D721Med (cell line): ENCODE measurements around the gene NEK9.

ENCODE experiments used
- DNase-seq: peaks from one replicate; pipeline ENCODE4 v3.0.0; 2011; ENCODE audit warnings: low spot score; ENCODE audit not compliant: insufficient read length
- FAIRE-seq: peaks from 2 replicates; lab custom pipeline; 2011; peaks lifted over from hg19 to GRCh38; lab: Jason Lieb, UNC
- CTCF ChIP-seq: IDR thresholded peaks from 2 replicates; pipeline ENCODE4 v1.5.1; 2012; ENCODE audit warnings: mild to moderate bottlenecking, control low read depth; ENCODE audit not compliant: insufficient read depth; ENCODE audit errors: missing control alignments

Gene NEK9

GRCh38 chr14:75094896-75095295, 32.0 kb downstream of the NEK9 start:
- FAIRE-seq: no peak
- TF ChIP-seq CTCF: no peak
- no peak for DNase-seq

GRCh38 chr14:75092698-75093097, 34.1 kb downstream of the NEK9 start:
- no peak for TF ChIP-seq CTCF
- FAIRE-seq: no peak
- no peak for DNase-seq

- DNase-seq: no peak
- FAIRE-seq: no peak
- TF ChIP-seq CTCF: no peak
These were observed 35.6 kb downstream of the NEK9 start for GRCh38 chr14:75091251-75091650.

- DNase-seq (no peak), FAIRE-seq (no peak)
- TF ChIP-seq CTCF: no peak
These were observed 36.5 kb downstream of the NEK9 start for GRCh38 chr14:75090353-75090752.

DNA sequence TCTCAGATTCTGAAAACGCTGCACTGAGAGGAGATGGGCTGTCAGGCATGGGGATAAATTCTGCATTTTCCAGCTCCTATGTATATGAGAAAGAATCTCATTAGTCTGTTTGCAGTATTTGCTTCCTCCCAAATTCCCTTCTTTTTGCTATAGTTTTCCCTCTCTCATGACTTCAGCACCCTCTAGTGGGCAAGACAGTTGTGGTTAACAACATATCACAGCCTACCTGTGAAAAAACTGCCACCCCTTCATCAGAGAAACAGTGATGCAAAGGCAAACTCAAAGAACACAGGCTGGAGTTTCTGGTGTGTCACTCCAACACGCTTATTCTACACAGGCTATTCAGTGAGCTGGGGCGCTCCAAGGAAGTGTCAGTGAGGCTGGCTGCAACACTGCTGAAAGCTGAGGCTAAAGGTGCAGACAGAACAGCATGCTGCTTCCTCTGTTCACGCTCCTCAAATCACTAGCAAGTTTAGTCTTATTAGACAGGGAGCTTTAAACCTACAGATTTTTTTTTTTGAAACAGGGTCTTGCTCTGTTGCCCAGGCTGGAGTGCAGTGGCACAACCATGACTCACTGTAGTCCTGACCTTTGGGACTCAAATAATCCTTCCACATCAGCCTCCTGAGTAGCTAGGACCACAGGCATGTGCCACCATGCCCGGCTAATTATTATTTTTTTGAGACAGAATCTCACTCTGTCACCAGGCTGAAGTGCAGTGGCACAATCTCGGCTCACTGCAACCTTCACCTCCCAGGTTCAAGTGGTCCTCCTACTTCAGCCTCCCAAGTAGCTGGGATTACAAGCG, 38.1 kb downstream of the NEK9 start:
- FAIRE-seq (peak; percentile 35), DNase-seq (no peak)
- peak; percentile 89 for TF ChIP-seq CTCF

- FAIRE-seq: no peak
- TF ChIP-seq CTCF: no peak
- DNase-seq: no peak
These were observed 38.7 kb downstream of the NEK9 start for GRCh38 chr14:75088153-75088552.

DNA sequence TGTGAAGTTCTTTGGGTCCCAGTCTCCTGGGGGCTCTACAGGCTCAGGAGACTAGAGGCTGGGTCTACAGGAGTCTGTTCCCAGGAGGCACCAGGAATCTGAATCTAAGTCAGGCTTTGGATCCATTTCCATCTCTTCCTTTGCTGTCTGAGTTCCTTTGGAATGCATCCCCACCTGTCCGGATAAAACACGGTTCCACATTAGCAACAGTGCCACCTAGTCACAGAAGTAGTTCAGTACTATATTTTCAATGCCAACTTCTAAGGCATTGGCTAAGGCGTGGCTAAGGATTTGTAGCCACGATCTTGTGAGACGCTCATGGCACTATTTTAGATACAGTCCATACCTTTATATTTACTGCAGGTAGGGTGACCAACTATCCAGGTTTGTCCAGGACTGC, 42.3 kb downstream of the NEK9 start:
- no peak for FAIRE-seq
- TF ChIP-seq CTCF: peak; percentile 10
- DNase-seq: no peak
